Subcutaneous abdominal adipose tissue (tissue), 5 donors: ENCODE data around the gene ICA1.

Experiments
- H3K27ac ChIP-seq: one replicate; pipeline ENCODE4 v1.7.0; 2013; ENCODE audit warnings: low read depth, mild to moderate bottlenecking, inconsistent platforms, low read length, moderate library complexity
- H3K27me3 ChIP-seq, 5 donors: one replicate each; pipeline ENCODE4 v1.7.0; 2013; ENCODE audit warnings: low read length in 5 of 5, inconsistent platforms in 1 of 5; ENCODE audit not compliant: control insufficient read depth in 5 of 5, insufficient read depth in 4 of 5
- H3K36me3 ChIP-seq, 5 donors: one replicate each; pipeline ENCODE4 v1.7.0; 2013; ENCODE audit warnings: low read length in 5 of 5; ENCODE audit not compliant: control insufficient read depth in 5 of 5, insufficient read depth in 5 of 5
- H3K4me1 ChIP-seq, 5 donors: one replicate each; pipeline ENCODE4 v1.7.0; 2013; ENCODE audit warnings: low read length in 5 of 5, mild to moderate bottlenecking in 3 of 5, moderate library complexity in 1 of 5; ENCODE audit not compliant: control insufficient read depth in 5 of 5, insufficient read depth in 5 of 5
- H3K4me3 ChIP-seq, 5 donors: one replicate each; pipeline ENCODE4 v1.7.0; 2013; ENCODE audit warnings: low read length in 5 of 5, low read depth in 1 of 5
- H3K9ac ChIP-seq, 5 donors: one replicate each; pipeline ENCODE4 v1.7.0; 2013; ENCODE audit warnings: low read length in 5 of 5, mild to moderate bottlenecking in 4 of 5, moderate library complexity in 3 of 5
- H3K9me3 ChIP-seq, 5 donors: one replicate each; pipeline ENCODE4 v1.7.0; 2013; ENCODE audit warnings: low read length in 5 of 5; ENCODE audit not compliant: control insufficient read depth in 5 of 5
- donor health status: healthy.
- donor health status: healthy.
- donor health status: healthy.
- donor health status: healthy.
- donor health status: healthy.

The ICA1 gene

DNA sequence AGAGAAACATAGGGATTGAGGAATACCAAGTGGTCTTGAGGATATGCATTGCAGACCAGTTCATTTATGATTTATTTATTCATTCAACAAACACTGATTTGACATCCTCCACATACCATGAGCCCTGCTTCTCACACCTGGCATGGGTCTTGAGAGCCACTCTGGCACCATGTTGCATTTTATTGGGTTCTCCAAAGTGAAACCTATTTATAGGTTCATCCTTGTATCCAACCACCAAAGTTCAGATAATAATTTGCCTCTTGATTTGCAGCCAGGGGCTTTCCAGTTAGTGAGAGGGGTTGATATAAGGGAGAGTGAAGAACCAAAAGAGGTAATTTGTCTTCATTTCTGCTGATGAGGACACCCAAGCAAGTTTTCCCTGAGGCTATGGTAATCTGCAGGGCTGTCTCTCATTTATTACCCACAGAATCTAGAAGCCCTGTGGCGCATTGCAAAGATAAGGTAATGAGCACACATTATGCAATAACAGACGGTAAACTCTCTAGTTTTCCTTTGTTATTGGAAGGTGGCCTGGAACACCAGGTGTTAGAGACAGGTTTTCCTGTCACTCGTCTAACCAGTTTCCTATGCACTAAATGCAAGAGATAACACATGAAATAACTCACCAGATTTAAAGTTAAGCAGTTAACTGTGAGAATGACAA, 28.8 kb upstream of the ICA1 start:
- no peak overlapping the region for H3K27ac ChIP-seq
- no peaks in the 10 kb centered on the region for H3K27me3 ChIP-seq
- no peaks in the 10 kb centered on the region for H3K36me3 ChIP-seq
- H3K9me3 ChIP-seq, result no peaks in the 10 kb centered on the region
- no peak overlapping the region for H3K9ac ChIP-seq
- no peak overlapping the region for H3K4me3 ChIP-seq
- no peaks in the 10 kb centered on the region for H3K4me1 ChIP-seq

GRCh38 chr7:8286118-8286517, 24.2 kb upstream of the ICA1 start:
- no peak overlapping the region for H3K9ac ChIP-seq
- H3K9me3 ChIP-seq, result no peaks in the 10 kb centered on the region
- no peak overlapping the region for H3K4me3 ChIP-seq
- H3K4me1 ChIP-seq, result no peaks in the 10 kb centered on the region
- H3K36me3 ChIP-seq, result no peaks in the 10 kb centered on the region
- H3K27me3 ChIP-seq, result no peaks in the 10 kb centered on the region
- no peak overlapping the region for H3K27ac ChIP-seq

- Histone ChIP-seq H3K9me3 (no peaks in the 10 kb centered on the region), H3K27ac (no peak overlapping the region), H3K36me3 (no peaks in the 10 kb centered on the region), H3K27me3 (no peaks in the 10 kb centered on the region), H3K4me3 (no peak overlapping the region), H3K4me1 (no peaks in the 10 kb centered on the region), H3K9ac (no peak overlapping the region)
Observed at GRCh38 chr7:8285155-8285554, 23.2 kb upstream of the ICA1 start.

DNA sequence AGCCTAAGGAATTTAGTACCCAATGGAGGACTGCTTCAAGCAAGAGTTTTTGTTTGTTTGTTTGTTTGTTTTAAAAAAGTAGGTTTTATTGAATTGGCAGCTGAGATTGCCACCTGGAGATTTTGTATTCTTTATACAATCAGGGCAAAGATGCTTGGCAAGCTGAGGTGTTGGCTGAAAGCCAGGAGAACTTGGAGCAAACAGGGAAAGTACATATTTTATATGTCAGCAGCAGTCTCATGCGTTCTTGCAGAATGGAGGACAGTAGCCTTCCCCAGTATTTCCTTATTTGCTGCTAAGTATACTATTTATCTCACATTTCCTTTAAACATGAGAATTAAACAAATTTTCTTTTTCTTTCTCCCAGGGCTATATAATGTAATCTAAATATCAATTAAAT, 22.6 kb upstream of the ICA1 start:
- no peak overlapping the region for H3K27ac ChIP-seq
- H3K9me3 ChIP-seq, result no peaks in the 10 kb centered on the region

GRCh38 chr7:8283968-8284367, 22.0 kb upstream of the ICA1 start:
- no peaks in the 10 kb centered on the region for H3K36me3 ChIP-seq
- H3K9ac ChIP-seq, result no peak overlapping the region
- H3K4me3 ChIP-seq, result no peak overlapping the region
- H3K27ac ChIP-seq, result no peak overlapping the region
- H3K9me3 ChIP-seq, result no peaks in the 10 kb centered on the region
- H3K4me1 ChIP-seq, result no peaks in the 10 kb centered on the region
- no peaks in the 10 kb centered on the region for H3K27me3 ChIP-seq

More for the DNA sequence above, 22.6 kb upstream of the ICA1 start:
- H3K4me3 ChIP-seq, result no peak overlapping the region
- H3K27me3 ChIP-seq, result no peaks in the 10 kb centered on the region
- no peak overlapping the region for H3K9ac ChIP-seq
- no peaks in the 10 kb centered on the region for H3K4me1 ChIP-seq
- no peaks in the 10 kb centered on the region for H3K36me3 ChIP-seq

DNA sequence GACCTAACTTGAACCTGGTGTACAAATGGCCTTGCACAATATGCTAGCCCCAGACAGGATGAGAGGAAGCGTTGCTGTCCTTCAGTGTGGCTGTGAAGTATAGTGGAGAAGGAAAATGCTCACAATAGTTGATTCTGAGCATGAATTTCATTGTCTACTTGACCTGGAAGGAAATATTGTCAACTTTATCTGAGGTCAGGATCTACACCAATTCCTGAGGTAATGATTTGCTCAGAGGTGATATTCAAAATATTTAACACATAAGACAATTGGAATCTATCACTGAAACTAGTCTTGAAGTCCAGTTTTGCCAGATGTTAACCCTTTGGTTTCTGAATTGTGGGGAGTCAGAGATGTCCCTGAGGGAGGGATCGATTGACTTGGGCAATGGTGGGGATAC, 20.9 kb upstream of the ICA1 start:
- H3K9me3 ChIP-seq, result no peaks in the 10 kb centered on the region
- no peaks in the 10 kb centered on the region for H3K27me3 ChIP-seq
- H3K36me3 ChIP-seq, result no peaks in the 10 kb centered on the region
- H3K9ac ChIP-seq, result no peak overlapping the region
- no peaks in the 10 kb centered on the region for H3K4me1 ChIP-seq
- no peak overlapping the region for H3K27ac ChIP-seq
- H3K4me3 ChIP-seq, result no peak overlapping the region

DNA sequence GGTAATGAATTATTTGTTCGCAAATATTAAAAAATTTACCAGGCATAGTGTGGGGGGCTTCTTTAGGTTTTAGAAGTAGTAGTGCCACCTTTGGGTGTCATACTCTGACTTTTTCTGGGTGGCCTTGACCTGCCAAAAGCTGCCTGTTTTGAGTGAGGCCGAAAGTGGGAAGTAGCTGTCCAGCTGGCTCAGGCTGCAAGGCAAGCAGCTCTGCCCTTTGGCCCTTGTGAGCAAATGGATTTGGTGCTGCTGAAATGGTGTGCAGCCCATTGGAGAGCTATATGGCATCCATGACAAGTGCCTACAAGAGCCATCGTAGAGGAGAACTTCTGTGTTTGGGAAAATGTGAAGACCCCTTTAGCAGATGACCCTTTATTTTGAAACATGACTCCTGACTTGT, 20.2 kb upstream of the ICA1 start:
- H3K9ac ChIP-seq, result no peak overlapping the region
- no peaks in the 10 kb centered on the region for H3K9me3 ChIP-seq
- H3K4me1 ChIP-seq, result no peaks in the 10 kb centered on the region
- no peak overlapping the region for H3K4me3 ChIP-seq
- no peaks in the 10 kb centered on the region for H3K36me3 ChIP-seq
- no peak overlapping the region for H3K27ac ChIP-seq
- H3K27me3 ChIP-seq, result no peaks in the 10 kb centered on the region

- no peaks in the 10 kb centered on the region for H3K36me3 ChIP-seq
- no peaks in the 10 kb centered on the region for H3K4me1 ChIP-seq
- no peaks in the 10 kb centered on the region for H3K27me3 ChIP-seq
- H3K4me3 ChIP-seq, result no peak overlapping the region
- H3K9ac ChIP-seq, result no peak overlapping the region
- H3K27ac ChIP-seq, result no peak overlapping the region
- H3K9me3 ChIP-seq, result no peaks in the 10 kb centered on the region
Observed at GRCh38 chr7:8278183-8278582, 16.2 kb upstream of the ICA1 start.

- Histone ChIP-seq H3K9ac (no peak overlapping the region), H3K36me3 (no peaks in the 10 kb centered on the region), H3K4me1 (no peaks in the 10 kb centered on the region), H3K27me3 (no peaks in the 10 kb centered on the region), H3K4me3 (no peak overlapping the region), H3K27ac (no peak overlapping the region), H3K9me3 (no peaks in the 10 kb centered on the region)
Observed at GRCh38 chr7:8277394-8277982, 15.5 kb upstream of the ICA1 start.

GRCh38 chr7:8274589-8274988, 12.6 kb upstream of the ICA1 start:
- no peak overlapping the region for H3K4me3 ChIP-seq
- H3K36me3 ChIP-seq, result no peaks in the 10 kb centered on the region
- H3K9me3 ChIP-seq, result no peaks in the 10 kb centered on the region
- H3K9ac ChIP-seq, result no peak overlapping the region
- H3K27me3 ChIP-seq, result peaks cover 0 to 4% (median 0%) of the 10 kb centered on the region in 5 donors
- H3K4me1 ChIP-seq, result no peaks in the 10 kb centered on the region
- no peak overlapping the region for H3K27ac ChIP-seq
